ENCODE results near the gene NOP16. TPM values are rescaled to one million over a fixed set of nuclear protein-coding genes. Genes with fewer than 3 reads are reported as not detected.

NOP16 gene
- total and polyA plus RNA-seq, 11 donors = 9.3 to 83.4 (median 15.9) TPM

- Histone ChIP-seq H3K9me3 (no peaks in the 10 kb centered on the region), H3K4me1 (peaks cover 0 to 33% (median 9%) of the 10 kb centered on the region in 12 donors), H3K36me3 (peaks cover 2 to 60% (median 41%) of the 10 kb centered on the region in 9 donors), H3K27ac (peak overlapping the region in 7 of 12 donors; percentile 17 to 79 (median 50)), H3K4me3 (no peak overlapping the region), H3K27me3 (no peaks in the 10 kb centered on the region)
- DNase-seq = peak in 1 of 5 donors; percentile 10
- no peak for ATAC-seq
- 54 to 63% (median 56%) methylated on average over 6 of the region's 6 CpGs for WGBS, 4 donors
- TF ChIP-seq POLR2A (IDR thresholded peaks at IDR 0.05) = no peak
- no peak for TF ChIP-seq CTCF (IDR thresholded peaks at IDR 0.05)
- intact Hi-C loops (cut with DNase I) = loop anchor here in 1 of 10 donors (5.0 kb wide), 1 partner anchor 34 kb away; the partner anchor contains the start of gene KIAA1191
Measured at GRCh38 chr5:176396330-176396729, 7.9 kb upstream of the NOP16 start.

- Histone ChIP-seq H3K27me3 (no peaks in the 10 kb centered on the region), H3K27ac (peak overlapping the region in 11 of 12 donors; percentile 26 to 83 (median 76)), H3K4me1 (peaks cover 0 to 24% (median 1%) of the 10 kb centered on the region in 12 donors), H3K4me3 (no peak overlapping the region), H3K9me3 (no peaks in the 10 kb centered on the region), H3K36me3 (peaks cover 2 to 72% (median 49%) of the 10 kb centered on the region in 9 donors)
- 44 to 63% (median 58%) methylated on average over 11 of the region's 11 CpGs for WGBS, 4 donors
- TF ChIP-seq CTCF (IDR thresholded peaks at IDR 0.05) = no peak
- no peak for TF ChIP-seq POLR2A (IDR thresholded peaks at IDR 0.05)
- intact Hi-C loops (cut with DNase I) = loop anchor here in 1 of 10 donors (5.0 kb wide), 1 partner anchor 33 kb away; the partner anchor contains the start of gene KIAA1191
- ATAC-seq = peak; percentile 89 to 92 (median 91)
- DNase-seq = peak in 4 of 5 donors; percentile 58 to 86 (median 71)
Measured at GRCh38 chr5:176394881-176395675, 6.7 kb upstream of the NOP16 start.

- no peaks in the 10 kb centered on the region for H3K27me3 ChIP-seq
- WGBS, 4 donors = 93 to 96% (median 94%) methylated on average over 9 of the region's 9 CpGs
- H3K36me3 ChIP-seq = peaks cover 2 to 72% (median 47%) of the 10 kb centered on the region in 9 donors
- DNase-seq = peak in 1 of 5 donors; percentile 10
- peak overlapping the region in 5 of 12 donors; percentile 76 to 82 (median 79) for H3K27ac ChIP-seq
- ATAC-seq = no peak
- TF ChIP-seq POLR2A (IDR thresholded peaks at IDR 0.05) (no peak), CTCF (IDR thresholded peaks at IDR 0.05) (no peak)
- intact Hi-C loops (cut with DNase I) = no loop called here
- H3K4me1 ChIP-seq = peaks cover 0 to 33% (median 7%) of the 10 kb centered on the region in 12 donors
- H3K4me3 ChIP-seq = no peak overlapping the region
- no peaks in the 10 kb centered on the region for H3K9me3 ChIP-seq
Measured at GRCh38 chr5:176394096-176394495, 5.7 kb upstream of the NOP16 start.

- intact Hi-C loops (cut with DNase I) = no loop called here
- 84 to 93% (median 90%) methylated on average over 5 to 11 of the region's 11 CpGs for WGBS, 4 donors
- Histone ChIP-seq H3K4me3 (no peak overlapping the region), H3K4me1 (peaks cover 2 to 41% (median 12%) of the 10 kb centered on the region in 12 donors), H3K36me3 (peaks cover 2 to 60% (median 38%) of the 10 kb centered on the region in 9 donors), H3K9me3 (no peaks in the 10 kb centered on the region), H3K27ac (peak overlapping the region in 2 of 12 donors; percentile 4 to 42), H3K27me3 (no peaks in the 10 kb centered on the region)
- ATAC-seq (no peak), DNase-seq (peak in 1 of 5 donors; percentile 13)
- TF ChIP-seq POLR2A (IDR thresholded peaks at IDR 0.05) (no peak), CTCF (IDR thresholded peaks at IDR 0.05) (no peak)
Measured at GRCh38 chr5:176392526-176392925, 4.1 kb upstream of the NOP16 start.
